SU-DHL-6 (cell line): ENCODE data around the gene SEZ6L.

Source experiments
- CTCF ChIP-seq: fragments of 200-600 bp; sonication (generic); IDR thresholded peaks from one replicate; pipeline ENCODE4 v1.5.1; 2017; ENCODE audit warnings: antibody characterized with exemption, mild to moderate bottlenecking, low read length, moderate library complexity; ENCODE audit not compliant: insufficient read depth, poor library complexity, severe bottlenecking
- EZH2phosphoT487 ChIP-seq: fragments of 200-600 bp; sonication (generic), shearing (Covaris generic); conservative IDR thresholded peaks from 2 replicates; pipeline ENCODE4 v1.6.1; 2018; ENCODE audit warnings: mild to moderate bottlenecking, antibody characterized with exemption, low read length, moderate library complexity, mixed read lengths

DNA sequence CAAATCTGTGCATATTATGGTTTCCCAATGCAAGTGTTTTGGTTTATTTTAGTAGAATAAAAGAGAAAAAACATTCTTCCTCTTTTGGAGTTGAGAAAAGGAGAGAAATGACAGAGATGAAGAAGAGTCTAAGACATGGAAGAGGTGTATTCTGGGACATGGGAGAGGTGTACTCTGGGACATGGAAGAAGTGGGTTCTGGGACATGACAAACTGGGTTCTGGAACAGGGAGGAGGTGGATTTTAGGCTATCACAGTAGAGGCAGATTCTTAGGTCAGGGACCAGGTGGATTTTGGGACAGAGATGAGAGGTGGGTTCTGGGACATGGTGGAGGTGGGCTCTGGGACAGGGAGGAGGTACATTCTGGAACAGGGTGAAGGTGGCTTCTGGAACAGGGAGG is 257.7 kb downstream of the SEZ6L start:
- TF ChIP-seq CTCF (no peak), EZH2phosphoT487 (no peak)
